B cell (primary cell): Measurements from ENCODE around the gene KAZN.

ENCODE experiments used
- EZH2 ChIP-seq: IDR thresholded peaks from 2 replicates; pipeline ENCODE4 v1.6.1; 2012; ENCODE audit warnings: borderline replicate concordance, low read depth, mild to moderate bottlenecking, moderate library complexity, low read length; ENCODE audit not compliant: insufficient read depth, poor library complexity, severe bottlenecking
- TF ChIP-seq, protein P1 (sequence below): fragments of 200-600 bp; IDR thresholded peaks from one replicate; pipeline ENCODE4 v1.8.0; 2022; ENCODE audit warnings: antibody characterized with exemption, mild to moderate bottlenecking

DNA sequence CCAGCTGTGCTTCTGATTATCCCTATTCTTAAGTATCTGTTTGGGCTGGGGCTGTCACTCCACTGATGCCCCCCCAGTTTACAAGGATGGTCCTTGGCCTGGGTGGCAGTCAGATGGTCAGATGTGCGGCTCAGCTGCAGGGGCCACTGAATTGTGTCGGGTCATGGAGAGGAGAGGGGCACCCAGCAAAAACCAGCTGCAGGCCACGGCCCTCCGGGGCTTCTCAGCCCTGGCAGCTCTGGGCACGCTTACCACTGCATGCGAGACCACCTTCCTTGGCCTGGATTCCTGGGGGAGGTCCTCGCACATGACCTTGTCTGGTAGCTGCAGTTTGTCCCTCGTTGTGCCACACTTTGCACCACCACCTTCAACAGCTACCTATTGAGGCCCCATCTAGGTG is 390.2 kb downstream of the KAZN start:
- TF ChIP-seq EZH2 = no peak
- TF ChIP-seq, protein P1, sequence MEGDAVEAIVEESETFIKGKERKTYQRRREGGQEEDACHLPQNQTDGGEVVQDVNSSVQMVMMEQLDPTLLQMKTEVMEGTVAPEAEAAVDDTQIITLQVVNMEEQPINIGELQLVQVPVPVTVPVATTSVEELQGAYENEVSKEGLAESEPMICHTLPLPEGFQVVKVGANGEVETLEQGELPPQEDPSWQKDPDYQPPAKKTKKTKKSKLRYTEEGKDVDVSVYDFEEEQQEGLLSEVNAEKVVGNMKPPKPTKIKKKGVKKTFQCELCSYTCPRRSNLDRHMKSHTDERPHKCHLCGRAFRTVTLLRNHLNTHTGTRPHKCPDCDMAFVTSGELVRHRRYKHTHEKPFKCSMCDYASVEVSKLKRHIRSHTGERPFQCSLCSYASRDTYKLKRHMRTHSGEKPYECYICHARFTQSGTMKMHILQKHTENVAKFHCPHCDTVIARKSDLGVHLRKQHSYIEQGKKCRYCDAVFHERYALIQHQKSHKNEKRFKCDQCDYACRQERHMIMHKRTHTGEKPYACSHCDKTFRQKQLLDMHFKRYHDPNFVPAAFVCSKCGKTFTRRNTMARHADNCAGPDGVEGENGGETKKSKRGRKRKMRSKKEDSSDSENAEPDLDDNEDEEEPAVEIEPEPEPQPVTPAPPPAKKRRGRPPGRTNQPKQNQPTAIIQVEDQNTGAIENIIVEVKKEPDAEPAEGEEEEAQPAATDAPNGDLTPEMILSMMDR = no peak
